SKM-1 treated with dmso at 0.1 percent for 144 hours (cell line): Measurements from ENCODE around the gene CAPN5.
"Not testable (repeated sequence)": the region's sequence is repeated elsewhere in the genome, so short reads cannot be mapped to it uniquely, and the experiment has no call there.

ENCODE experiments used
- DNase-seq: peaks from one replicate; lab custom pipeline; 2025; ENCODE audit not compliant: unreplicated experiment; lab: John Stamatoyannopoulos, UW

CAPN5 gene

DNA sequence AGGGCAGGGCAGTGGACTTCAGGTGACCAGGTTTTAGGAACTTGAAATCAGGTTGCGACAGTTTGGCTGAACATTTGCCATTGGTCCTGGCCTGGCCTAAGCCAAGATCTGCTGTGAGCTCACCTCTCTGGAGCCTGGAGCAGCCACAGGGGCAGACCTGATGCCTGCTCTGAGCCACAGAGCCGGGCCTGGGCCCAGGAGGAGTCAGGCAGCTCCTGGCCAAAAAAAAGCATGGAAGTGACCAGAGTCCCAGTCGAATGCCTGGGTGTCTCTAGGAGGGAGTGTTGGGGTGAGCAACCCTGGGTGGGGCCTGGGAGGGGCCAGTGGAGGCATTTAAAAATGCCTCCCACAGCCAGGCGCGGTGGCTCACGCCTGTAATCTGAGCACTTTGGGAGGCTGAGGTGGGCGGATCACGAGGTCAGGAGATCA is 29.8 kb downstream of the CAPN5 start:
- DNase-seq, result no peak

DNA sequence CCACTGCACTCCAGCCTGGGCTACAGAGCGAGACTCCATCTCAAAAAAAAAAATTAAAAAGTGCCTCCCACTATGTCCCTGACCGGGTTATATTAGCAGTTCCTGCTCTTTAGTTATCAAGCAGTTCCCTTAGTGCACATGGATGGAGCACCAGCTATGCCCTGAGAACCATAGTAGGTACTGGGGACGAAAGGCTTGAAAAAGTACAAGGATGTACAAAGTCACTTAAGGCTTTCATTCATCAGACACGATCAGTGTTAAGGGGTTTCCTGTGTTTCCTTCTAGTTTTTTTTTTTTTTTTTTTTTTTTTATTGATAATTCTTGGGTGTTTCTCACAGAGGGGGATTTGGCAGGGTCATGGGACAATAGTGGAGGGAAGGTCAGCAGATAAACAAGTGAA is 30.4 kb downstream of the CAPN5 start:
- not testable (repeated sequence) for DNase-seq

DNA sequence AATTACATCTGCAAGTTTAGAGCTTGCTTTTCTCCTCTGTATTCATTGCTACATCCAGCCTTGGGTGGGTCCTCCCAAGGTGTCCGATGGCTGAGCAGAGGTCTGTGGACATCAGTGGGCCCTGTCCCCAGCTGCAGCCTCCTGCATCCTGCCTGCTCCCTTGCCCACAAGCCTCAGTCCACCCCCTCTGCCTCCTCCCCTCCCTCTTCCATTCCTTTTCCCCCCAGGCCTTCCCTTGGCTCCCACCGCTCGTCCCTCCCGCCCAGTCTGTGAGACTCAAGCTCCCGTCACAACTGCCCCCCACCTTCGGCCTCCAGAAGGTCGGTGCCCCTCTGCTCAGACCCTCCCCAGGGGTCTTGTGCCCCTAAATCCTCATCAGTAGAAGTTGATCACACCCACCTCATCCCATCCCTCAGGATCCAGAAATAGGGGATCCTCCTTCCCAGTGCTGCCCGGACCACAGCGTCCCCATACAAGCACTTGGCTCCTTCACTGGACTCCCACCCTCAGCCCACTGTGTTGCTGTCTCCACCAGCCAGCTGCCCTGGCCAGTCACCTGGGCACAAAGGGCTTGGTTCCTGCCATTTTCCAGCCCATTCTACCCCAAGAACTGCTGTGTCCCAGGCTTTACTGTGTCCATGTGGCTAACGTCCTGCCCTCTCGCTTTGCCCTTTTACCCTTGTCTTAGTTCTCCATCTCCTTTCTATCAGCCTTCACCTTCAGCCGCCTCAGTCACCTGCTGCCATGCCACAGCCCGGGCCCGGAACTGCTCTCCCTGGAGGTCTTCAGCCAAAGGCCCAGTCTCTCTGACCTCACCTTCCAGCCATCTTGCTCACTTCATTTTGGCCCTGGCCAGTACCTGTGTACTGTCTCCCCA is 33.6 kb downstream of the CAPN5 start:
- no peak for DNase-seq

DNA sequence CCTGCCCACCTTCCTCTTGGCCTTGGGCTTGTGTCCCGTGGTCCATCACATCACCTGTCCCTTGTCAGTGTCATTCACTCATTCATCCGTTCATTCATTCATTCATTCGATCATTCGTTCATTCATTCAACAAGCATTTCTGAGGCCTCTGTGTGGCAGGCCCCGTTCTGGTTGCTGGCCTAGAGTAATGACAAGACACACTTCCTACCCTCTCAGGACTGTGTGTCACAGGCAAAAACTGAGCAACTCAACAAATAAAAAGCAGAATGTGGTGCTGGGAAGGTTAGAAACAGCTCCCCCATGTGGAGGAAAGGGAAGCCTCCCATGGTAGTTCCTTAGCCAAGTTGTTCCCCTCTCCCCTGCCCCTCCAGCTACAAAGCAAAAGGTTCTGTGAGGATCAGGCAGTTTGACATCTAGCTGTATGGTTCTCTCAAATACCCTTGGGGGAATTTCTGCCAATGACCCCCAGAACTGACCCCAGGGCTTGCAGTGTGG is 34.3 kb downstream of the CAPN5 start:
- peak; percentile 63 for DNase-seq

DNA sequence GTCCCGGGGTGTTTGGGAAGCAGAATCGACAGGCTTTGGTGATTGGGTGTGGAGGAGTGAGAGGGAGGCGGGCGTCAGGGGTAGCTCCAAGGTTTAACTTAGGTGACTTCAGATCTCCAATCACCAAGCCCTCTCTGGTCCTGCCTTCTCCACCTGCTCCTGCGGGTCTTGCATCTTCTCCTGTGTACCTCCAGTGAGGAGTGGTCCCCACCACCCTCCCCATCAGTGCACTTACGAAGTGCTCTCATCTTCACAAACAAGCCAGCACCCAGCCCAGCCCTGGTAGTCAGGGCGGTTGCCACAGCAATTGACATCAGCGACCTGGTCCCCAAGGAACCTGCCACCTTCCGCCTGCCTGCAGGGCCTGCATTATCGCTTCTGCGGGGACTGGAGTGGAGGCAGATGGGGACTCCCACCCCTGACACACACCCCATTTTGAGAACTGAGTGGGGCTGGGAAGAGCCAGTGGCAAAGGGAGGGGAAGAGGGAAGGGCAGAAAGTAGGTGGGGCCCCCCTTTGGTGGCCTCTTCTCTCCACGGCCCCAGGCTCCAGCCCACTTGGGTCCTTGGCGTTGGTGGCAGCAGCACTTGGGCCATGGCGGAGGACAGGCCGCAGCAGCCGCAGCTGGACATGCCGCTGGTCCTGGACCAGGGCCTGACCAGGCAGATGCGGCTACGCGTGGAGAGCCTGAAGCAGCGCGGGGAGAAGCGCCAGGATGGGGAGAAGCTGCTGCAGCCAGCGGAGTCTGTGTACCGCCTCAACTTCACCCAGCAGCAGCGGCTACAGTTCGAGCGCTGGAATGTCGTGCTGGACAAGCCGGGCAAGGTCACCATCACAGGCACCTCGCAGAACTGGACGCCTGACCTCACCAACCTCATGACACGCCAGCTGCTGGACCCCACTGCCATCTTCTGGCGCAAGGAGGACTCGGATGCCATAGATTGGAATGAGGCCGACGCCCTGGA is 35.8 kb downstream of the CAPN5 start, which contains the start of gene OMP:
Gene OMP (plus strand): TSS at position 595 of the 965 bp plus-strand sequence. CDS start 0 bp downstream, at position 595.
- DNase-seq, result no peak

DNA sequence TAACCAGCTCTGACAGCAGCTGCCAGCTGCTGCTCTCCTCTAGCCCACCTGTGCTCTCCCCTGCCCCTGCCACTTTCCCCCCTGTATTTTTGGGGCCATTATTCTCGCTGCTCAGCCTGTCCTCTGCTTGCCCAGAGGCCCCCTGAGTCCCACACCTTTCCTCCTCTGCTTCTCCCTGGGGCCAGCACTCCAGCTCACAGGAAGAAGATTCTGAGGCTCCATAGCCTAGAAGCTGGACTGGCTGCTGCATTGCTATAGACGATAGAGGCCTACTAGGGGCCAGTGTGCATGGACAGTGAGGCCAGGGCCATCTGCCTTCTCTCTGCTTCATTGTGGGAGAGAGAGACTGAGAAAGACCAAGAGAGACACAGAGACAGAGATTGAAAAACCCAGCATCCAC is 36.5 kb downstream of the CAPN5 start:
- DNase-seq, result no peak

DNA sequence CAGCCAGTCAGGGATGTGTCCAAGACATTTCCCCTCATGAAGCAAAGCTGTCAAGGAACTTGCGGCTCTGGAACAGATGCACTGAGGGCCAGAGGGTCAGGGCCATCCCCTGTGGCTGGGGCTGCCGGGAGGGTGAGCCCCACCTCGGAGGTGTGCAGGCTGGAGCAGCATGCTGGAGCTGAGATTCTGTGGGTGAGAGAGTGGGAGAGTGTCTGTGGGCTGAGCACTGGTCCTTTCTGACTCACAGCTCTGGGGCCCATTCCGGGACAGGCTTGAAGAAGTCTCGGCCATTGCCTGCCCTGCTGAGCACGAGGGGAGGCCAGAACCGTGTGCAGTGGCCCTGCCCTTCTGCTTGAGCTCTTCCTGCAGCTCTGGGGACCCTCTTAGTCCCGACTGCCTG is 38.0 kb downstream of the CAPN5 start:
- no peak for DNase-seq

DNA sequence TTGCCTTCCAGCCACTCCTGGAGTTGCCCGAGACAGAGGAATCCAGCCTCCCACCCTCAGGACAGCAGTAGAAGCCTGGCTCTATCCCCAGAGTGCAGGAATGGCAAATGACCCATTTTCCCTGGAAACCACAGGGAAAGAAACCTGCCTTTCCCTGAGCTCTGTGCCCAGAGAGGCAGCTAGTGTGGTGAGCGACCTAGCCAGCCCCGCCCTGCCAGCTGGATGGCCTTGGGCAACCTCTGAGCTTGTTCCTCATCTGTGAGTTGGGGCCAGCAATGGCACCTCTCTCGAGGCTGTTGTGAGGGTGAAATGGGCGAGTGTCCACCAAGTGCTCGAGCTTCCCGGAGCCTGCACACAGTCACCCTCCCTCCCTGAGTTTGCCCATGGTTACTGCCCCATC is 39.5 kb downstream of the CAPN5 start:
- DNase-seq, result peak; percentile 18

DNA sequence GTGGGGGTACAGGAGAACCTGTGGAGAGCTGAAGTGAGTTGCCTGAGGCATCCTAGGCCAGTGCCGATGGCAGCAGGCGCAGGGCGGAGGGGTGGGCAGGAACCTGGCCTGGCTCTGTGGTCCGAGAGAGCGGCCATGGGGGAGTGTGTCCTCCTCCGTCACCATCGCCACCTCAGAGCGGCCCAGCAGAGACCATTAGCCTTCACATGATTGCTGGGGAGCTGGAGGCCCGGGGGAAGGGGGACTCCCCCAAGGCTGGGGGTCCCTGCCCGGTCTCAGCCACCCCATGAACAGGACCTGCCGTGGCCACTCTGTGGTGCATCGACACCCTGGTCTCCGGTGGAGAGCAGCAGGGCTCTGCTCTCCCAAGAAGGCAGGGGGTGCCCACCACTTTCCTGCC is 40.0 kb downstream of the CAPN5 start:
- no peak for DNase-seq

DNA sequence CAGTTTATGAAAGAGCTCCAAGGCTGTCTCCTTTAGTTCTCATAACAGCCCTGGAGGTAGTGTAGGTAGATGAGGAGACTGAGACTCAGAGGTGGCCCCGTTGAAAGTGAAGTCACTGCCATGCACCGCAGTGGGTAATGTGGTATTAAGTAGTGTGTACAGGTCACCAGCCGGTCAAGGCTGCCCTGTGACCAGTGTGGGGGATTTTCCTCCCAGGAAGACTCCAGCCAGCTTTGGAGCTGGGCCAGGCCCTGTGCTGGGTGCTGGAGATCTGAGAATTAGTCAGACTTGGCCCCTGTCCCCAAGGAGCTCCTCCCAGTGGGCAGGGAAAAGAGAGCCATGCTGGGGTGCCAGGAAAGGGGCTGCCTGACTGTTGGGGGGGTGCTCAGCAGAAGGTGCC is 41.2 kb downstream of the CAPN5 start:
- no peak for DNase-seq

DNA sequence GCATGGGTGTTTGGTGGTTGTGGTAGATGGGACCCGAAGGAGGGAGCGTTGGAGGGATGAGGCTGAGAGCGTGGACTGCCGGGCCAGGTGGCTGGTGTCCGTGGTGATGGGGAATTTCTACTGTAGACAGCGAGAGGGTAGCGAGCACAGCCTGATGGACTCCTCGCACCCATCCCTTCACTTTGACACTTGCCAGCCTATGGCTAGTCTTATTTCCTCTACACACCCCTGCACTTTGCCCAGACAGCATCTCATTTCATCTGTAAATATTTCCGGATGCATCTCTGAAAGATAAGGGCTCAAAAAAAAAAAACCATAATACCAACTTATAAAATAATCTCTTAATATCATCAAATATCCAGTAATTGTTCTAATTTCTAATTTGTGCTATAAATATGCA is 41.7 kb downstream of the CAPN5 start:
- no peak for DNase-seq

DNA sequence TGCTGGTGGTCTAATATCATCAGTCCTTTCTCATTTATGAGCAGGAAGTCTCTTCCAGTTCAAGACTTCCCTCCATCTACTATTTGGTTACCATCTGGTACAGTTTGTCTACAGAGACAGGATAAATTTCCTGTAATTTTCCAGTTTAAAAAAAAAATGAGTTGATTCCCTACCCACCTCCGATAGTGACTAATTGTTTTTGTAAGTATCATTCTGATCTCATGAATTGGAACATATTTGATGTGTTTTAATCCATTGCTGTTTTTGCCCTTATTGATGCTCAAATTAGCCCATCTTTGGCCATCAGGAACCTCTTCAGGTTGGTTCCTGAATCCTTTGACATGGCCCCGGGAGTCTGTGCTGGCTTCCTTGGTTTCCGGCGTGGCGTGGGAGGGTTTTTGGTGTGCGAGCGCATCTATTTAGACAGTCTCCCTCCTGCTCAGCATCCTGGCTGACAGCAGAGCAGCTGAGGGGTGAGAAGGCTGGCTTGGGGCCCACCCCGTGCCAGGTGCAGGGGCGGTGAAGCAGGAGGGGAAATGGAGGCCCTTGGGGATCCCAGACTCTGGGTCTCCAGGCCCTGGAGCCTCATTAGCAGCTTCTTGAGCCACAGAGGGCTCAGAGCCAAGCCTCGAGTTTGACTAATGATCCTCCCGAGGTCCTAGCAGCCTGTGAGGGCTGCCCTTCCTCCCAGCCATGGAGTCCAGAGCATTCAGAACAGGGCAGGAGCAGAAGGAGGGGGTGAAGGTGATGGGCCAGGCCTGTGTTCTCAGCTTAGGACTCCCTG is 42.7 kb downstream of the CAPN5 start:
- DNase-seq, result no peak

DNA sequence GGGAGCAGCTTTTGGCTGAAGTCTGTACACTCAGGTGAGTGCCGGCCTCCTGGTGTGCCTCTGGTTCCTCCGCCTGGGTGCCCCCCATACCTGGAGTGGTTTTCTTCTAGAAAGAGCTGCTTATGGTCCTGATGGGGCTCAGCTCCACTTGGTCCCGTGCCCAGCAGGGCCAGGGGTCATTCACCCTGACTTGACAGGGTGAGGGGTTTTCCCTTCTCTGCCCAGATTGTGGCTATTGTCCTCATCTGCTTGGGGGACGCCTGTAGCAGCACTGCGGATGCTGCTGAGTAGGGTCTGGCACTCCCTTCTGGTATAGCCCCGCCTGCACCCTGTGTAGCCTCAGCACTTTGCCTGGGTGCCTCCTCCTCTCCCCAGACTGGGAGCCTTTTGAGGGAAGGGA is 44.1 kb downstream of the CAPN5 start:
- no peak for DNase-seq

DNA sequence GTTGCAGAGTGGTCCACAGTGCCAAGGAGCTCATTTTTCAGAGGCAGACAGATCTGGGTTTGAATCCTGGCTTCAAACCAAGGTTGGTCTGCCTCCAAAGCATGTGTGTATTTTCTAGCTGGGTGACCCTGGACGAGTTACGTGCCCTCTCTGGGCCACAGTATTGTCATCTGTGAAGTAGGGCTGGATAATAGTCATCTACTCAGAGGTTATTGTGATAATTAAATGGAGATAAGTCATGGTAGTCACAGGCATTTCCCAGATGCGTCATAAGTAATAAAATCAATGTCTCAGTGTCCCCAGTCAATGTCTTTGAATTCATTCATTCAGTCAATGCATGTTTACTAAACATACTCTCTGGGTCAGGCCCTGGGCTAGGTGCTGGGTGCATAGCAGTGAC is 44.5 kb downstream of the CAPN5 start:
- no peak for DNase-seq

DNA sequence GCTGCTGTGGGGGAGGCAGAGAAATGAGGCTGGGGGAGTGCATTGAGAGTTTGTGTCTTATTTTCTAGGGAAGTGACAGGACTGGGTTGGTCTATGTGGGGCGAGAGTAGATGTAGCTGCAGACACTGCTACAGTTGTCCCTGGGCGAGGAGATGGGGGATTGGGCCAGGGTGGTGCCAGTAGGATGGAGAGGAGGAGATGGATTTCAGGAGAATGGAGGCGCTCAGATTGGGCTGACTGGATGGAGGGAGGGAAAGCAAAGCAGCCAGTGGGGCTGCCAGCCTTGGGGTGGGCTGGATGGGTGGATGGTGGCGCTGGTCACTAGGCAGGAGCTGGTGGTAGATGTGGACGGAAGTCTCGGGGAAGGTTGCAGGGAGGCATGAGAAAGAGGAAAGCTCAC is 45.2 kb downstream of the CAPN5 start:
- DNase-seq, result no peak

DNA sequence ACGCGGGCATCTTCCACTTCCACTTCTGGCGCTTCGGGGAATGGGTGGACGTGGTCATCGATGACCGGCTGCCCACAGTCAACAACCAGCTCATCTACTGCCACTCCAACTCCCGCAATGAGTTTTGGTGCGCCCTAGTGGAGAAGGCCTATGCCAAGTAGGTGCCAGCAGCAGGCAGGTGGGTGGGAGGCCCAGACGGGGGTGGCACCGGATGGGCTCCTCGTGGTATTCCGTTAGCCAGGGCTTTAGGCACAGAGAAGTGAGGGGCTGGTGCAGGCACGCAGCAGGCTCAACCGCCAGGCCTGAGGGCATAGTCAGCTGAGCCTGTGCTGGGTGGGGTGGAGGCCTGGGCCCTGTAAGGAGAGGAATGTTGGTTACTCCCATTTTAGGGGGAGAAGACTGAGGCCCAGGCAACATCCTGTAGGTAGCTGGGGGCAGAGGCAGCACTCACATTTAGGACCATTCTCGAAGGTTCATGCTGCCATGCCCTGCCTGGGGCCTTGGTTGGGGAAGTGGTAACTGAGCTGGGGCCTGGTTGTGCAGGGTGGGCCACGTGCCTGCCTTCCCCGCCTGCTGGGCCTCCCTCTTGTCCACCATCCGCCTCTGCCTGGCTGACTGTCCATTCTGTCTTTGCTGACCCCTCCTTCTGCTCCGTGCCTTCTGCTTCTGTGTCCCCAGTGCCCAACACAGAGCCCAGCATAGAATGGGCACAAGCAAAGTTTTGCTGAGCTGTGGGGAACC is 46.0 kb downstream of the CAPN5 start:
- DNase-seq, result no peak

DNA sequence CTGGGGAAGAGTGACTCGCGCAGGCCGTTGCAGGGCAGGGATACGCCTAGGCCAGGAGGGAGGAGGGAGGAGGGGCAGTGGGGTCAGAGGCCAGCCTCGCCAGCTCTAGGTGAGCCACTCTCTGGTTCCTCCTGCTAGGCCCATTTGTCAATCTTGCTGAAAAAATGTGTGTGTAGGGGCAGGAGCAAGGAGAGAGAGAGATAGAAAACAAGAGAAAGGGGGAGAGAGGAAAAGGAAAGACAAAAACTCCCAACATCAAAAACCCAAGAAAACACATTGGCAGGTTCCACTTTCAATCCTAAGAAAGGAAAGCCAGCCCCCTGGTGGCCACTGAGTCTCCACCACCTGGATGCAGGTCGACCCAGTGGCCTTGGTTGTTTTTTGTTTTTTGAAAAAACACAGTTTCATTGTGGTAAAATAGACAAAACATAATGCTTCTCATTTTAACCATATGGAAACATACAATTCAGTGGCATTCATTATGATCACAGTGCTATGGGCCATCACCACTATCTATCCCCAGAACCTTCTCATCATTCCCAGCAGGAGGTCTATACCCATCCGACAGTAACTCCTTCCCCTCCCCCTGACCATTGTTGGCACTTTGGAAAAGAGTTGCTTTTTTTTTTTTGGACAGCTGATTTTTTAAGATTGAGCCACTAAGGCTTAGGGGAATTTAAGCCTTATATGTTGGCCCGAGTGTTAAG is 46.8 kb downstream of the CAPN5 start:
- peak; percentile 40 for DNase-seq

DNA sequence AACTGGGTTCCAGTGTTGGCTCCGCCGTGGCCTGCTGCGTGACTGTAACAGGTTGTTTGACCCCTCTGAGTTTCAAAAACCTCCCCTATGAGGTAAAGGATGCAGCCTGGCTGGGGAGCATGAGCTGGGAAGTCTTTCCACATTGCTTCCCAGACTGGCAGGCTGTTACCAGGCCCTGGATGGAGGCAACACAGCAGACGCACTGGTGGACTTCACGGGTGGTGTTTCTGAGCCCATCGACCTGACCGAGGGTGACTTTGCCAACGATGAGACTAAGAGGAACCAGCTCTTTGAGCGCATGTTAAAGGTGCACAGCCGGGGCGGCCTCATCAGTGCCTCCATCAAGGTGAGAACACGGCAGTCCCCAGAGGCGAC is 47.3 kb downstream of the CAPN5 start:
- no peak for DNase-seq

DNA sequence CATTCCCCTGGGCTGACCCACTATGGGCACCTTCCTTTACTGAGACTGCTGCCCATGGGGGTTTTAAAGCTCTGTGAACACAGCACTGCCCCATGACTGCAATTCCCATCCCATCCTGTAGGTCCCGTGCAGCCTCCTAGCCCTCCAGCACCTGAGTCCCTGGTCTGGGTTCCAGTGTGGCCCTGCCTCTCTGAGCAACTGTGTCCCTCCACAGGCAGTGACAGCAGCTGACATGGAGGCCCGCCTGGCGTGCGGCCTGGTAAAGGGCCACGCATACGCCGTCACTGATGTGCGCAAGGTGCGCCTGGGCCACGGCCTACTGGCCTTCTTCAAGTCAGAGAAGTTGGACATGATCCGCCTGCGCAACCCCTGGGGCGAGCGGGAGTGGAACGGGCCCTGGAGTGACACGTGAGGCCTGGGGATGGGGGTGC is 48.4 kb downstream of the CAPN5 start:
- DNase-seq, result peak; percentile 1

DNA sequence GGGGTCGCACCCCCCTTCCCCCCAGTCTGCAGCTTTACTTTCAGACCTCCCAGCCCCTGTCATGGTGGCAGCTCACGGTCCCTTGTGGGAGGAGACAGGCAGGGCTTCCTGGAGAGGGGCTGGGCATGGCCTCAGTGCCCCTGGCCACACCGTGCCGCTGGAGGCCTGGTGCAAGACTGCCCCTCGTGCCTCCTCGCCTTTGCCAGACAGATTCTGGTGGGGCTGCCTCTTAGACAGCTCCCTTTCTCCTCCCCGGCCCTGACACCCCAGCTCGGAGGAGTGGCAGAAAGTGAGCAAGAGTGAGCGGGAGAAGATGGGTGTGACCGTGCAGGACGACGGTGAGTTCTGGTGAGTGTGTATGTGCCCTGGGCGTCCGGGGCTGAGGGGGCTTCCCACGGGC is 49.2 kb downstream of the CAPN5 start:
- DNase-seq, result no peak
